HG02885 (cell line): ENCODE data around the gene CELSR1.
"Not testable (repeated sequence)": the region's sequence is repeated elsewhere in the genome, so short reads cannot be mapped to it uniquely, and the experiment has no call there.

Experiments
- ATAC-seq: cut with Tn5 transposase; IDR thresholded peaks from one replicate; pipeline ENCODE4 v1.9.1; 2021; ENCODE audit warnings: mild to moderate bottlenecking; ENCODE audit not compliant: unreplicated experiment, poor library complexity

Gene CELSR1

DNA sequence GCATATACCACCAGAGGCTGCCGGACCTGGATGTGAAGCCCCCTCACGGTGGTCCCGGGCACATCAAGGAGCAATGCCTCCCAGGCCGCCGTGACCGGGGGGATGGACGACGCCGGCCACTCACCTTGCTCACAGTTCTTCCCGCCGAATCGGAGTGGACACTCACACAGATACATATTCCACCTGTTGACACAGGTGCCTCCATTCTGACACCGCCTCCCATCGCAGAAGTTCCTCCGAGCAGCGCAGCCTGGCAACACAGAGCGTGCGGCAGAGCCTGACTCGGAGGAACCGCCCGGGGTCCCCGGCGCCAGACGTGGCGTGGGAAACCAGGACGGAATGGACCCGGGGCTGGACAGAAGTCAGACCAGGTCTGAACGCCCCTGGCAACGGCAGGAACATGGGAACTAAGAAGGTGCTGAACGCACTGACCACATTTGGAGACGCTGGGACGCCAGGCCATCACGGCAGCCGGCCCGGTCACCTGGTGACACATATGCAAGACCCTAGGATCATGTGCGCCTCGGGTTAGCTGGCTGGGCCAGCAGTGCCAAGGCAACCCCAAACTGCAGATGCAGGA is 127.7 kb downstream of the CELSR1 start:
- ATAC-seq: no peak

DNA sequence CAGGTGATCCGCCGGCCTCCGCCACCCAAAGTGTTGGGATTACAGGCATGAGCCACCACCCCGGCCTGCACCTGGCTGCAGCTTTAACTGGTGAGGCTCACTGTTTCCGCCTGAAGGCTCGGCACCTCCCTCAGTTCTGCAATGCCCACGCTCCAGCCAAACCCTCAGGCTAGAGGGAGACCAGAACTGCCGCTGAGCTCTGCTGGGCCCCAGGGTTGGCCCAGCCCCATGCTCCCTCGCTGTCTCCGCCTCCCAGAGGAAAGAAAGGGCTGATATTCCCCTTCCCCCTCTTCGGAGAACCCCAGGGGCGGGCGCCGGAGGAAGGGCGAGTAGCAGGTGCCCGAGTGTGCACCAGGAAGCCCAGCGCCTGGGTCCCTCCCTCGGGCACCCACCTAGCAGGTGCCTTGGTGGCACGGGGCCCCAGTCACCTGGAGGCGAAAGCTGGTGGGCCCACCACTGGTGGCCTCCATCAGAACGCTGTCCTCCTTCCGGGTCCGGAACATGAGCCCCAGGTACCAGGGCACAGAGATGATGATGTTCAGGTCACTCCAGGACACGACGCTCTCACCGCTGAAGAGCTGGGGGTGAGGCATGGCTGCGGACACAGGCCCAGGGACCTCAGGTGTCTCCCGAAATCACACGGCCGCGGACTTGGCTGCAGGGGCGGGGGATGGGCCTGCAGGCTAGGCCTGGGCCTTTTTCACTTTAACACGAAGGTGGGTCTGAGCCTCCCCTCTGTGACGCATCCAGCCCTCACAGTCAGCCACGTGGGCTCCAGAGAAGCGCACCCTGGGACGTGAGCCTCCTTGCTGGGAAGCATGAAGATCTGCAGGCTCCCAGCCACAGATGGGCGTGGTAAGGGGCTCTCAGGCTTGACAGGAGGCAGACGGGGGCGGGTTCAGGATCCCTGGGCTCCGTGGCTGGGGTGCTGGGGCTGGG is 128.6 kb downstream of the CELSR1 start:
- no peak for ATAC-seq

DNA sequence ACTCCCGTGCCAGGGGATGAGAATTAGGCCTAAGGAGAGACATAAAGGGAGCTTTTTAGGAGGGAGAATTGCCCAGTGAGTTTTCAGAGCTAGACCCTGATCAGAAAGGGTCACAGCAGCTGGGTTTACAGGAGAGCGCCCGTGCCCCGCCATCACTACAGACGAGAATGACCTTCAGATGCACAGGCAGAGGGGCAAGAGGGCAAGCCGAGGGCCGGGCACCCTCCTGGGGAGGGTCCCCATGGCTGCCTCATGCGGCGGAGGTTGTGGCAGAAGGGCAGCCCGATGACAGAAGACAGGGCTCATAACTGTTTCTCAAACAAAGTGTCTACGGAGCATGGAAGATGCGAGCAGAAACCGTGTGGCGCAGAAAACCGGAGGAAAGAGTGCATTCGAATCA is 129.7 kb downstream of the CELSR1 start:
- no peak for ATAC-seq

DNA sequence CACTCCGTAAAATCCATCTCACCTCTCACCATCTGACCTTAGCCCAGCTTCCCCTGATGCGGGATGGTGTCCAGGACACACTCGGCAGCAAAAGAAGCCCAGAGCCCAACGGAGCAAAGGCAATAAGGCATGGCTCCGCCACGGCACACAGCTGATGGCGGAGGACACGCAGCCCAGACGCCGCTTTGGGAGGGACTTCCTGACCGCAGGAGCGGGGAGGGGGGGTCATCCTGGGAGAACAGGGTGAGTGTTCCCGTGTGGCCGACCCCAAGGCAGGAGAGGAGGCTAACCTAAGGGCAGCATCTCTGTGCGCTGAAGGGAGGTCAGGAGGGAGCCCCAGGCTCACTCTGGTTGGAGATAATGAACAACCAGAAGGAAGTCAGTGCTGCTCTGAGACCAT is 130.6 kb downstream of the CELSR1 start:
- ATAC-seq: no peak

DNA sequence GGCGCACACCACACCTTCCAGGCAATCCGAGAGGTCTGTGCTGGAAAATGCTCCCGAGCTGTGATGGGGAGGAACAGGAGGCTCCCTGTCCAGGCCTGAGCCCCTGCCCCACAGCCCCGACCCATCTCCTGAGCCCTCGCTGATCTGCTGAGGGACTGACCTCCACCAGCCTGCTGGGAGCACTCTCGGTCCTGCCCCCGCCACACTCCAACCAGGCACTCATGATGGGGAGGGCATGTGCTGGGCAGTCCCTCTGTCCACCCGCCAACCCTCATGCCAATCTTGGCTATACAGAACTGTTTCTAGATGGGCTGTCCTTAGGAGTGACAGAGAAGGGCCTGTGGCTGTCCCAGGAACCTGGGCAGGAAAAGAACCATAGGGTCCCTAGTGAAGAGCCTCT is 131.1 kb downstream of the CELSR1 start:
- ATAC-seq: no peak

DNA sequence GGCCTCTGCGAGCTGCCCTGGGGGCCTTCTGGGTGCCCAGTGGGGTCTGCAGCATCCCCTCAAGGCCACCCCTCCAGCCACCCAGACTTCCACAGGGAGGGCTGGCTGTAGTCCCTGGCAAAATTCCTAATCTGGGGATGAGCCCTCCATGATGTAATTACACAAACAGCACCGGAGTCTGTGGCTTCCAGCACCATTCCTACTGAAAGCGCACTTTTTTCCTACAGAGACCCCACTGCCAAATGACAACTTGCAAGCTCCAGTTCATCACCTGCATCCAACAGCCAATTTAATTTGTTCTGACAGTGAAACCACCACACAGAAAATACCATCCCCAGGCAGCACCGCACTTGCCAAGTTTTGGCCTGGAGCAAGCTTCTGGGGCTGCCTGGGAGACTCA is 131.5 kb downstream of the CELSR1 start:
- ATAC-seq: no peak

DNA sequence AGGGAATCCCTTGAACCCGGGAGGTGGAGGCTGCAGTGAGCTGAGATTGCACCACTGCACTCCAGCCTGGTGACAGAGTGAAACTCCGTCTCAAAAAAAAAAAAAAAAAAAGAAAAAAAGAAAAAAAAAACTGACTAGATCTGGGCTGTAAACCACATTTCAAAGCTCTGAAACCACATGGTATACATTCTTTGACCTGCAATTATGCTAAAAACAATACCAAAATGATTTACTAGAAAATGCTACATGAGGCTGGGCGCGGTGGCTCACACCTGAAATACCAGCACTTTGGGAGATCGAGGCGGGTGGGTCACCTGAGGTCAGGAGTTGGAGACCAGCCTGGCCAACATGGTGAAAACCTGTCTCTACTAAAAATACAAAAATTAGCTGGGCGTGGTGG is 133.5 kb downstream of the CELSR1 start:
- not testable (repeated sequence) for ATAC-seq

DNA sequence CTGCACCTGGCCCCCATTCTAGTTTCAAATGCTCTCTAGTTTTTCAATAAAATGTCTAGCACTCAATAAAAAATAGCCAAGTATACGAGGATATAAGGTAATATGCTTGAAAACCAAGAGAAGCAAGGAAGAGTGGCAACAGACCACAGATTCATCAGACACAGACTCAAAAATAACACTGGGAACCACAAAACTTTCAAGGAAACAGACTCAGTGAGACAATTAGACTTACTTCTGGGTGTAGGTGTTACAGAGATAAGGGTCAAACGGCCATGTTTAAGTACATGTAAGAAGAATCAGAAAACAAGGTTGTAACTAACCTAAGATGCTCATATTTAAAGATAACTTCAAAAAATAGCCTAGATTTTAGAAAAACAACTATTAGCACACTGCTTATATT is 134.9 kb downstream of the CELSR1 start:
- no peak for ATAC-seq

DNA sequence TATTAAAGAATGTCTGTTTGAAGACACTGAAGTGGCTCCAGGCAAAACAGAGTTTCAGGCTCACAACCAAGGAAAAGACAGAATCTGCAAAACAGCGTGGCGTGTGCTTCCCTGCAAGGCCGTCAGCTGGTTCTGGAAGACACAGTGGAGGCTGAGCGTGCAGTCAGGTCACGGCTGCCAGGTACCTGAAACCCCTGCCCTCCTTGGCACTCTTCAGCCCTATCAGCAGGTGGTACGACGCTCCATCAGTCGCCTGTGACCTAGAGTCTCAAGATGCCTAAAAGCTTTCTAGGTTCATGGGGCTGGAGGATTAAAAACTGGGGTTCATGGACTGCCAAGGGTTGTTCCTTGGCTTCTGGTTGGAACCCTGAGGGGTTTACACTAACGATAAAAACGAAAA is 136.1 kb downstream of the CELSR1 start:
- ATAC-seq: no peak

DNA sequence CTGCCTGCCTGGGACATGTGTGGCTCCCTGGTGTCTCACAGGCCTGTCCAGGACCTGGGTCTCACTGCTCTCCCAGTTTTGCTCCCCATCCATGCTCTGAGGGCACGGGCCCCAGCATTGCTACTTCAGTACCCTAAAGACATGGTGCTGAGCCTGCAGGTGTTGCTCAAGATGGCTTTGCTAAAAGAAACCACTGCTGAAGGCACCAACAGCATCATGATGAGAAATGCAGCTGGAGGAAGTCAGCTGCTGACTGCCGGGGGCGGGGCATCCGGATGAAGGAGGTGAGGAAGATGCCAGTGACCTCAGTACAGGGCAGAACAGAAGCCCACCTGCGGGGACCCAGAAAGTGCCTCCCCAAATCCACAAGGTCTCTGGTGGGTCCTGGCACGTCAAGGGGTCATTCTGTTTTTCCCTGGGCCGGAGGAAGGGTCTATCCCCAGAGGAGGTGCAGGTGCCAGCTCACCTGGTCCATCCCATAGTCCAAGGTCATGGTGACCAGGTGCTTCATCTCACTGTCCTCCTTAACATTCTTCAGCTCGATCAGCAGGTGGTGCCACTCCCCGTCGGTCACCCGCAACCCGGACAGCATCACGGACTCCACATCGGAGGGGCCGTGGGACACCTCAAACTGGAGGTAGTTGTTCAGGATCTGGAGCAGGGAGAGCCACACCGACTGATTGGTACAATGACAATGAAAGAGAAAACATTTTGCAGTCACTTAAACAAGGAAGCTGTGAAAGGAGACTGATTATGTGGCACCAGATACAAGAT is 138.0 kb downstream of the CELSR1 start:
- ATAC-seq: no peak

DNA sequence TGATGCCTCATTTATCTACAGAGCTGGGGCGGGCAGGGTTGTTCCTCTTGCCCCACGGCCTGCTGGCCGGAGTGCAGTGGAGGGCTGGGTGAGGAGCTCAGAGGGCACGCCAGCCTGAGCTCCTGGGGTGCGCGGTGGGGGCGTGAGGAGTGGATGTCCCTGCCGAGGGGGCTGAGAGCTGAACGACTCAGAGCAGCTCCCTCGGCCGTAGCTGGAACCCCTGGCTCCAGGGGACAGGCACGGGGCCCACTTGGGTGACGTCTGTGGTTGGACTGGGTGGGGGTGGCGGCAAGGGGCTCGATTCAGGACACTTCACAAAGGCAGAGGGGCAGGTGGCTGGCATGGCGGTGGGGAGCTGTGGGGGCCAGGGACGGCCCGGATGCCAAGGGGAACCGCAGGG is 139.5 kb downstream of the CELSR1 start:
- ATAC-seq: no peak

DNA sequence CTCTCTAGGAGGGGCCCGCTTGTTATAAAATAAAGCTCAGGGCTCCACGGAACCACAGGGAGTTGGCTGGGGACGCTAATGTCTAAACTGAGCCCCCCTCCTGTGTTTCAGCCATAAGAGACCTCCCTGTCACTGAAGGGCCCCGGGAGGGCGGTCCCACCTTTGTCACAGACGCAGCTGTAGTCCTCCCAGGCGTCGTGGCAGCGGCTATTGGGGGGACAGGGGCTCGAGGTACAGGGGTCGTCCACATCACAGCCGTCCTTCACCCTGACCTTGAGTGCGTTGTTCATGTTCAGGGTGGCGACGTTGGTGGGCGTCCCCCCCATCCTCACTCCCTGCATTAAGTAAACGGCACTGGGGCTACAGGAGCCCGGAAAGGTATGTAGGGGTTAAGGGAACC is 139.9 kb downstream of the CELSR1 start:
- ATAC-seq: no peak

DNA sequence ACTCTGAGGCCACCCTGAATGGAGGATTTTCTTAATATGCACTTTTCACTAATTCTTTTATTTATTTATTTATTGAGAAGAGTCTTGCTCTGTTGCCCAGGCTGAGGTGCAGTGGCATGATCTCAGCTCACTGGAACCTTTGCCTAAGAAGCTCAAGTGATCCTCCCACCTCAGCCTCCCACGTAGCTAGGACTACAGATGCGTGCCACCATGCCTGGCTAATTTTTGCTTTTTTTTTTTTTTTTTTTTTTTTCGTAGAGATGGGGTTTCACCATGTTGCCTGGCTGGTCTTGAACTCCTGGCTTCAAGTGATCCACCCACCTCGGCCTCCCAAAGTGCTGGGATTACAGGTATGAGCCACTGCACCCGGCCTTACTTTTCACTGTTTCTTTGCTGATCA is 140.4 kb downstream of the CELSR1 start:
- ATAC-seq: not testable (repeated sequence)

DNA sequence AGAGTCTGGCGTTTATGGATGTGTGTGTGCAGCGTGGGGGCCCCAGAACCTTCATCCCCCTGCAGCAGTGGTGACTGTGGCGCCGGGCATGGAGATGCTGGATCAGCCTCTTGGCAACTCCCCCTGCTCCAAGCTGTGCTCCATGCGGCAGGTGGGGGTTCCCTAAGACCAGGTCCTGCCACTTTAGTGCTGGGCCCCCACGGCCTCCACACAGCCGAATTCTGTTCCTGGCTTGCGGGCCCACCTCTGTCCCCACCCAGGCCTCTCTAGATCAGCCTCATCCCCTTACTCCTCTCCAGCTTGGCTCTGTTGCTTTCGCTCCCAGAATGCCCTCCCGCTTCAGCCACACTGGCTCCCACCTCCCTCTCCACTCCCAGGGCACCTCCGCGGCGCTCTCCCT is 142.3 kb downstream of the CELSR1 start:
- no peak for ATAC-seq

DNA sequence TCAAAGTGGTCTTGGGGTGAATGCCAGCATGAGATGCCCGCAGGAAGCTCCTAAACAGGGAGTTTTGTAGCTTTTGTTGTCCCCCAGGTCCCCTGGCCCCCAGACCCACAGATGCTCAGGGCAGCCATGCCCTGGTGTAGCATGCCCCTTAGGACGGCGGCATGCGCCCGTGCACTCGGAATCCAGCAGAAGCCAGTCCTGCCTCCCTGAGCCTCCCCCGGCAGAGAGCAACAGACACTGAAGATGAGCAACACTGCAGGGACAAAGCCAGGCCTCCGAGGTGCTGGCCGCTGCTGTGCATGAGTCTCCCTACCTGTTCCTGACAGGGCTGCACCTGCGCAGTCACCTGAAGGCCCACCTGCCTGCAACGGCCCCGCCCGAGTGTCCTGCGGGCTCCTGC is 142.8 kb downstream of the CELSR1 start:
- no peak for ATAC-seq

DNA sequence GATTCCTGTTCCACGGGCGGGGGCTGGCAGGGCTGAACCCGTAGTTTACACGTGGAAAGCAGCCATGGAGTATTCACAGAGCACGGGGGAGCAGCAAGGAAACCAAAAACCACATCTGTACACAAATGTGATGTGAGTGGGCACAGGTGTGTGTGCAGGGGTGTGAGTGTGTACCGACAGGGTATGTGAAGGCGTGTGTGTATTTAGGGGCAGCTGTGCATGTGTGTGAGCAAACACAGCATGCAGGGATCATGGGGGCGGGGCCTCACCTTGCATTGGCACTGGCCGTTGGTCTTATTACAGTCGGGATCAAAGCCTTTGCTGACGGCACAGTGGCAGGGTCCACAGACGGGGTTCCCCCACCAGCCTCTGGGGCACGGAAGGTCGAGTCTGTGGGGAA is 143.5 kb downstream of the CELSR1 start:
- no peak for ATAC-seq

DNA sequence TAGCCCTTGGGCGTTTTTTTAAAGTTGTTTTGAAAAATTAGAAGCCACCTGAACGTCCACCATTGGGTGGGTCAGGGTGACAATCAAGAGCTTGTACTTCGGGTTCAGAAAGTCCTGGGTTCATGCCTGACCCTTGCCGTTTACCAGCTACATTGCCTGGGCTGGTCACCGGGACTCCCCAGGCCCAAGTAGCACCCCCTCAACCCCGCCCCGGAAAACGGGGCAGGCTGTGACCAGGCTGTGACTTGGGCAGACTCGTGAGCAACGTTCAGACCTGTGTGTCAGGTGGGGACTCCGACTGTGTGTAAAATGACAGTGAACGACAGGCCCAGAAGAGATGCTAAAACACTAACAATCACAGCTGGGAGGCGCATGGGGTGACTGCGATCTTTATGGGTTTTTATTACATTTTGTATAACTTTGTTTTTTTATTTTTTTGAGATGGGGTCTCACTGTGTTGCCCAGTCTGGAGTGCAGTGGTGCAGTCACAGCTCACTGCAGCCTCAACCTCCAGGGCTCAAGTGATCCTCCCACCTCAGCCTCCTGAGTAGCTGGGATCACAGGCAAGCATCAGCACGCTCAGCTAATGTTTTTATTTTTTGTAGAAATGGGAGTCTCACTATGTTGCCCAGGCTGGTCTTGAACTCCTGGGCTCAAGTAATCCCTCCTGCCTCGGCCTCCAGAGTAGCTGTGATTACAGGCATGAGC is 145.1 kb downstream of the CELSR1 start:
- no peak for ATAC-seq

DNA sequence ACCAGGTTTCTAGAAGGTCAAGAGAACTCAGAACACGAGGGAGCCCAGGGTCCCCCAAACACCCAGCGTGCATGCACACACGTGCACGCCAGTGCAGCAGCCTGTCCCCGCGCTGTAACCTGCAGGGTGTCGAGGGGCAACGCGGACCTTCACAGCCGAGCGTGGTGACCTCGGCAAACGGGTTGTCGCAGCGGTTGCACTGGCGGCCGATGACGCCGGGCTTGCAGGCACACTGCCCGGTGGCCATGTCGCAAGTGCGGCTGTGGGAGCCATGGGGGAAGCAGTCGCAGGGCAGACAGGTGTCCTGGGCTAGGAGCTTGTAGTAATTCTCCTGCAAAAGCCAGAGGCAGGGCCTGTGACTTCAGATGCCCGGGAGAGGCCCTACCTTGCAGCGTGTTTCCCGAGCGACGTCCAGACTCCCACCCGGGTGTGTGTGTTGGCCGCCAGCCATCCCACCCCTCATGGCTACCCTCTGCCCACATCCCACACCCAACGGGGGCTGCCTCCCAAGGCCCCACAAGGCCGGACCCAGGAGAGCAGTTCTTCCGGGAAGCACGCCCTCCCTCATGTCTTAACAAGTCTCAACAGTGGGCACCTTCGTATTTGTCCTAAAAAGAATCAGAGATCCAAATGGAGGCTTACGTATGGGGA is 145.8 kb downstream of the CELSR1 start:
- ATAC-seq: no peak

DNA sequence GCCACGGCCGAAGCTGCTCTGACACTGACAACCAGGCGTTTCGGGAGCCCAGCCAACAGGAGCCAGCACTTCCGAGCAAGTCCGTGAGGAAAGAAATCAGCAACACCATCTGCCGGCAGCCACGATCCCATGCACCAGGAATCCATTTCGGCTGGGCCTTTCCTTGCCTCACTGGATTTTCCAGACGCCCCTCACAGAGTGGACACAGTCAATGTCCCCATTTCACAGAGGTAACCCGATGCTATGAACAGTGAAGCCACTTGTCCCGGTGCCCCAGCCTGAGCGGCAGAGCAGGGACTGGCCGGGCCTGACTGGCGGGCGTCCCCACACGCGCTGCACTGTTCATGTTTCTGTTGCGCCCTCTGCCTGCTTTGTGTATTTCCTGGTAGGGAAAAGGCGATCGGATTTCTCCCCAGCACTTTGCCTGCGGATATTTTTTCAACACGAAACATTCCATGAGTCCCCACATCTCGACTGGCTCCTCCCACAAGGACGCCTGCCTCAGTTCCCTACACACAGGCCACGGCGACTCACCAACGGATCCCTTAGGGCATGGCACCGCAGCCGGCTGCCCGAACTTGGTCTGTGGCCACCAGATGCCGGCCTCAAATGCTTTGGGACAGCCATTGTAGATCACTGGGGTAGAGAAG is 146.6 kb downstream of the CELSR1 start:
- ATAC-seq: no peak
